MM.1S (cell line): ENCODE measurements around the gene MGAT5.

Experiments used
- DNase-seq: peaks from one replicate; pipeline ENCODE4 v3.0.0-alpha.2; 2015
- H2AFZ ChIP-seq: fragments of 300-600 bp; sonication (generic); 2 replicates; pipeline ENCODE4 v1.6.0; 2016; ENCODE audit warnings: antibody characterized with exemption, low read length
- H3F3A ChIP-seq: fragments of 300-600 bp; sonication (generic); 2 replicates; pipeline ENCODE4 v1.6.1; 2016; ENCODE audit warnings: mild to moderate bottlenecking, antibody characterized with exemption, low read length, moderate library complexity, mixed read lengths; ENCODE audit not compliant: insufficient read depth
- H3K27ac ChIP-seq: fragments of 300-600 bp; sonication (generic); 2 replicates; pipeline ENCODE4 v1.5.1; 2016; ENCODE audit warnings: mild to moderate bottlenecking, low read length
- H3K27me3 ChIP-seq: fragments of 300-600 bp; sonication (generic); replicated peaks from 2 replicates; pipeline ENCODE4 v1.6.0; 2016; ENCODE audit warnings: low read length; ENCODE audit not compliant: insufficient read depth
- H3K36me3 ChIP-seq: fragments of 300-600 bp; sonication (generic); replicated peaks from 2 replicates; pipeline ENCODE4 v1.6.1; 2016; ENCODE audit warnings: mild to moderate bottlenecking, low read length, mixed read lengths; ENCODE audit not compliant: insufficient read depth
- H3K4me1 ChIP-seq: fragments of 300-600 bp; sonication (generic); 2 replicates; pipeline ENCODE4 v1.6.1; 2016; ENCODE audit warnings: low read length, mixed read lengths
- H3K4me2 ChIP-seq: fragments of 300-600 bp; sonication (generic); 2 replicates; pipeline ENCODE4 v1.6.0; 2016; ENCODE audit warnings: low read depth, low read length
- H3K4me3 ChIP-seq: fragments of 300-600 bp; sonication (generic); 2 replicates; pipeline ENCODE4 v1.5.1; 2016; ENCODE audit warnings: low read length, mixed read lengths
- H3K79me2 ChIP-seq: fragments of 300-600 bp; sonication (generic); 2 replicates; pipeline ENCODE4 v1.6.1; 2016; ENCODE audit warnings: mixed run types, low read length, mixed read lengths
- H3K9ac ChIP-seq: fragments of 300-600 bp; sonication (generic); 2 replicates; pipeline ENCODE4 v1.6.1; 2016; ENCODE audit warnings: low read length, mixed read lengths
- H3K9me2 ChIP-seq: fragments of 300-600 bp; sonication (generic); replicated peaks from 2 replicates; pipeline ENCODE4 v1.6.1; 2016; ENCODE audit warnings: mild to moderate bottlenecking, low read length, mixed read lengths; ENCODE audit not compliant: insufficient read depth
- H3K9me3 ChIP-seq: fragments of 300-600 bp; sonication (generic); replicated peaks from 2 replicates; pipeline ENCODE4 v1.6.1; 2016; ENCODE audit warnings: mild to moderate bottlenecking, low read length, mixed read lengths; ENCODE audit not compliant: insufficient read depth
- H4K20me1 ChIP-seq: fragments of 300-600 bp; sonication (generic); 2 replicates; pipeline ENCODE4 v1.6.1; 2016; ENCODE audit warnings: mild to moderate bottlenecking, low read length, moderate library complexity, mixed read lengths; ENCODE audit not compliant: insufficient read depth
- CTCF ChIP-seq: fragments of 300-600 bp; sonication (generic); IDR thresholded peaks from 2 replicates; pipeline ENCODE4 v1.5.1; 2016; ENCODE audit warnings: antibody characterized with exemption, low read length, mixed read lengths
- EZH2 ChIP-seq: fragments of 300-600 bp; sonication (generic); optimal IDR thresholded peaks from 2 replicates; pipeline ENCODE3; 2017; ENCODE audit warnings: low read depth, mild to moderate bottlenecking, antibody characterized with exemption, low read length, mixed read lengths
- EZH2phosphoT487 ChIP-seq: fragments of 300-600 bp; sonication (generic); IDR thresholded peaks from 2 replicates; pipeline ENCODE4 v1.6.1; 2018; ENCODE audit warnings: antibody characterized with exemption, low read length

Gene MGAT5

GRCh38 chr2:134365356-134365755 lies 111.5 kb downstream of the MGAT5 start:
- Histone ChIP-seq H3K79me2 (no peaks in the 10 kb centered on the region), H3K27me3 (no peaks in the 10 kb centered on the region), H3K36me3 (0 out of 2 replicates have a peak, but pooled peaks cover 4% of the 10 kb centered on the region), H2AFZ (no peak overlapping the region), H3K9me3 (no peaks in the 10 kb centered on the region), H3K4me2 (no peak overlapping the region), H4K20me1 (no peaks in the 10 kb centered on the region), H3K27ac (no peak overlapping the region), H3K4me3 (no peak overlapping the region), H3K9ac (no peak overlapping the region), H3K4me1 (peaks cover 21% of the 10 kb centered on the region), H3F3A (no peaks in the 10 kb centered on the region), H3K9me2 (no peaks in the 10 kb centered on the region)
- DNase-seq, result peak; percentile 16
- TF ChIP-seq EZH2phosphoT487, result no peak
- TF ChIP-seq CTCF, result peak; percentile 34
- TF ChIP-seq EZH2, result no peak

GRCh38 chr2:134366359-134366758 lies 112.5 kb downstream of the MGAT5 start:
- H3K9me2 ChIP-seq, result no peaks in the 10 kb centered on the region
- no peak for DNase-seq
- no peak overlapping the region for H3K4me3 ChIP-seq
- H3K79me2 ChIP-seq, result no peaks in the 10 kb centered on the region
- H4K20me1 ChIP-seq, result no peaks in the 10 kb centered on the region
- H3K4me2 ChIP-seq, result no peak overlapping the region
- H3K4me1 ChIP-seq, result peaks cover 21% of the 10 kb centered on the region
- H3F3A ChIP-seq, result no peaks in the 10 kb centered on the region
- H3K27ac ChIP-seq, result no peak overlapping the region
- H3K9ac ChIP-seq, result no peak overlapping the region
- no peaks in the 10 kb centered on the region for H3K27me3 ChIP-seq
- H3K9me3 ChIP-seq, result no peaks in the 10 kb centered on the region
- H2AFZ ChIP-seq, result no peak overlapping the region
- TF ChIP-seq CTCF, result no peak
- no peak for TF ChIP-seq EZH2phosphoT487
- TF ChIP-seq EZH2, result no peak
- H3K36me3 ChIP-seq, result 0 out of 2 replicates have a peak, but pooled peaks cover 4% of the 10 kb centered on the region

- H3K79me2 ChIP-seq, result no peaks in the 10 kb centered on the region
- no peaks in the 10 kb centered on the region for H3F3A ChIP-seq
- H3K9me3 ChIP-seq, result no peaks in the 10 kb centered on the region
- TF ChIP-seq EZH2phosphoT487 (no peak), EZH2 (no peak), CTCF (no peak)
- peaks cover 21% of the 10 kb centered on the region for H3K4me1 ChIP-seq
- H3K27me3 ChIP-seq, result no peaks in the 10 kb centered on the region
- H4K20me1 ChIP-seq, result no peaks in the 10 kb centered on the region
- no peak overlapping the region for H3K27ac ChIP-seq
- H3K9me2 ChIP-seq, result no peaks in the 10 kb centered on the region
- no peak for DNase-seq
- no peak overlapping the region for H3K4me2 ChIP-seq
- H3K4me3 ChIP-seq, result no peak overlapping the region
- no peak overlapping the region for H2AFZ ChIP-seq
- 0 out of 2 replicates have a peak, but pooled peaks cover 4% of the 10 kb centered on the region for H3K36me3 ChIP-seq
- no peak overlapping the region for H3K9ac ChIP-seq
Observed at GRCh38 chr2:134367213-134367612, 113.3 kb downstream of the MGAT5 start.
